Loucy (cell line): ENCODE results near the gene PI16.

Experiments used
- CTCF ChIP-seq: fragments of 200-600 bp; sonication (generic); conservative IDR thresholded peaks from 2 replicates; pipeline ENCODE4 v1.5.1; 2014; ENCODE audit warnings: mild to moderate bottlenecking, antibody characterized with exemption, low read length
- EZH2phosphoT487 ChIP-seq: fragments of 200-600 bp; IDR thresholded peaks from 2 replicates; pipeline ENCODE4 v1.6.1; 2018; ENCODE audit warnings: antibody characterized with exemption, mild to moderate bottlenecking, moderate library complexity, borderline replicate concordance

GRCh38 chr6:36989264-36989663 lies 34.7 kb downstream of the PI16 start:
- no peak for TF ChIP-seq CTCF
- TF ChIP-seq EZH2phosphoT487 = no peak
